Spleen (tissue), 7 donors: ENCODE results near the gene PCBP3.

Experiments used
- POLR2AphosphoS5 ChIP-seq, 3 donors: sonication (generic); formaldehyde crosslinking; IDR thresholded peaks; one replicate each; pipeline ENCODE4 v1.5.1; 2017; ENCODE audit warnings: antibody characterized with exemption in 3 of 3
- TF ChIP-seq, protein P1 (sequence below), 11 experiments: fragments of 200-600 bp in 7 of 11; fragments of 450-650 bp in 4 of 11; sonication (generic) in 4 of 11; IDR thresholded peaks in 8 of 11; conservative IDR thresholded peaks in 3 of 11; 1 replicate in 7 of 11; 2 replicates in 4 of 11; pipeline versions ENCODE4 v1.4.0 to v1.8.0; 2016 to 2021; ENCODE audit warnings: antibody characterized with exemption in 11 of 11, inconsistent platforms in 4 of 11, mild to moderate bottlenecking in 1 of 11
- donor health status: DM: no; HTN: no; CAD: no; lungs with moderate emphysema.
- donor health status: DM: no; HTN: no; CAD: no.
- donor health status: DM: no; HTN: no; CAD: no.

DNA sequence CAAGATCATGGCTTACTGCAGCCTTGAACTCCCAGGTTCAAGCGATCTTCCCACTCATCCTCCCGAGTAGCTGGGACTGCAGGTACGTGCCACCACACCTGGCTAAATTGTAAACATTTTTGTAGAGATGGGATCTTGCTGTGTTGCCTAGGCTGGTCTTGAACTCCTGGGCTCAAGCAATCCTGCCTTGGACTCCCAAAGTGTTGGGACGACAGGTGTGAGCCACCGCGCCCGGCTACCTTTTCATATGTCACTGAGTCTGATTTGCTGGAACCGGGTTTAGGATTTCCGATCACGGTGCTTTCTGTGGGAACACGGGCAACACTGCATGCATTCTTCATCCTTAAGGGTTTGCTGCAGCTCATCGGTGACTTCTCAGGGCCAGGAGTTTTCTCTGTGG is 32.2 kb upstream of the PCBP3 start:
- TF ChIP-seq, protein P1, sequence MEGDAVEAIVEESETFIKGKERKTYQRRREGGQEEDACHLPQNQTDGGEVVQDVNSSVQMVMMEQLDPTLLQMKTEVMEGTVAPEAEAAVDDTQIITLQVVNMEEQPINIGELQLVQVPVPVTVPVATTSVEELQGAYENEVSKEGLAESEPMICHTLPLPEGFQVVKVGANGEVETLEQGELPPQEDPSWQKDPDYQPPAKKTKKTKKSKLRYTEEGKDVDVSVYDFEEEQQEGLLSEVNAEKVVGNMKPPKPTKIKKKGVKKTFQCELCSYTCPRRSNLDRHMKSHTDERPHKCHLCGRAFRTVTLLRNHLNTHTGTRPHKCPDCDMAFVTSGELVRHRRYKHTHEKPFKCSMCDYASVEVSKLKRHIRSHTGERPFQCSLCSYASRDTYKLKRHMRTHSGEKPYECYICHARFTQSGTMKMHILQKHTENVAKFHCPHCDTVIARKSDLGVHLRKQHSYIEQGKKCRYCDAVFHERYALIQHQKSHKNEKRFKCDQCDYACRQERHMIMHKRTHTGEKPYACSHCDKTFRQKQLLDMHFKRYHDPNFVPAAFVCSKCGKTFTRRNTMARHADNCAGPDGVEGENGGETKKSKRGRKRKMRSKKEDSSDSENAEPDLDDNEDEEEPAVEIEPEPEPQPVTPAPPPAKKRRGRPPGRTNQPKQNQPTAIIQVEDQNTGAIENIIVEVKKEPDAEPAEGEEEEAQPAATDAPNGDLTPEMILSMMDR (IDR thresholded peaks at IDR 0.05 in 8 of 11, conservative IDR thresholded peaks at IDR 0.05 in 3 of 11) = no peak
- no peak for TF ChIP-seq POLR2AphosphoS5 (IDR thresholded peaks at IDR 0.05)
